B cell (primary cell): ENCODE data around the gene NUBP1. TPM values are rescaled to one million over a fixed set of nuclear protein-coding genes. Genes with fewer than 3 reads are reported as not detected.

Experiments
- ATAC-seq: fragments of 200-7000 bp; cut with Tn5 transposase; one replicate; pipeline ENCODE4 v1.10.0; 2021; ENCODE audit warnings: low read depth, mild to moderate bottlenecking, moderate number of reproducible peaks, moderate library complexity
- CTCF ChIA-PET: fragments of 350-600 bp; sonication (Branson Sonifier 250); formaldehyde crosslinking; loops from one replicate; lab custom pipeline; 2021; ENCODE audit warnings: antibody characterized with exemption, inconsistent platforms; lab: Charles Lee
- POLR2A ChIA-PET: fragments of 350-600 bp; sonication (Branson Sonifier 250); formaldehyde crosslinking; loops from one replicate; lab custom pipeline; 2021; ENCODE audit warnings: antibody characterized with exemption; lab: Charles Lee
- DNase-seq: peaks from one replicate; pipeline ENCODE4 v3.0.0; 2013
- H2AFZ ChIP-seq: 2 replicates; pipeline ENCODE4 v1.6.1; 2012; ENCODE audit warnings: mild to moderate bottlenecking, low read depth, low read length; ENCODE audit not compliant: insufficient read depth, poor library complexity, severe bottlenecking
- H3K27ac ChIP-seq, 2 donors: 1 replicate in 1 of 2; 2 replicates in 1 of 2; pipeline ENCODE4 v1.5.1; 2012 to 2013; ENCODE audit warnings: low read length in 2 of 2, mild to moderate bottlenecking in 2 of 2, moderate library complexity in 1 of 2
- H3K27me3 ChIP-seq, 4 experiments: fragments of 200-600 bp in 1 of 4; sonication (generic) in 1 of 4; replicated peaks in 1 of 4; 1 replicate in 2 of 4; 2 replicates in 2 of 4; pipeline versions ENCODE4 v1.6.1 to v1.7.0; 2013 to 2016; ENCODE audit warnings: low read length in 3 of 4, mild to moderate bottlenecking in 2 of 4, mixed read lengths in 1 of 4, moderate library complexity in 1 of 4; ENCODE audit not compliant: insufficient read depth in 4 of 4, control insufficient read depth in 3 of 4; ENCODE audit errors: control extremely low read depth in 1 of 4
- H3K36me3 ChIP-seq, 2 experiments: replicated peaks in 1 of 2; 1 replicate in 1 of 2; 2 replicates in 1 of 2; pipeline versions ENCODE4 v1.6.1 to v1.7.1; 2013; ENCODE audit warnings: low read length in 1 of 2; ENCODE audit not compliant: insufficient read depth in 2 of 2, control insufficient read depth in 1 of 2; ENCODE audit errors: control extremely low read depth in 1 of 2, extremely low read depth in 1 of 2
- H3K4me1 ChIP-seq, 2 donors: fragments of 200-600 bp in 1 of 2; sonication (generic) in 1 of 2; 1 replicate in 1 of 2; 2 replicates in 1 of 2; pipeline versions ENCODE4 v1.5.1 to v1.6.1; 2013 to 2017; ENCODE audit warnings: low read length in 2 of 2; ENCODE audit not compliant: control insufficient read depth in 2 of 2, insufficient read depth in 2 of 2
- H3K4me2 ChIP-seq: replicated peaks from 2 replicates; pipeline ENCODE3; 2012; ENCODE audit warnings: mild to moderate bottlenecking, low read depth, low read length; ENCODE audit not compliant: poor library complexity, severe bottlenecking
- H3K4me3 ChIP-seq, 5 experiments: fragments of 200-600 bp in 1 of 5; sonication (generic) in 1 of 5; 1 replicate in 3 of 5; 2 replicates in 2 of 5; pipeline versions ENCODE4 v1.5.1 to v1.7.0; 2011 to 2016; ENCODE audit warnings: low read length in 4 of 5, mild to moderate bottlenecking in 4 of 5, low read depth in 2 of 5, control low read depth in 1 of 5, moderate library complexity in 1 of 5; ENCODE audit not compliant: insufficient read depth in 1 of 5; ENCODE audit errors: control extremely low read depth in 1 of 5, extremely low read depth in 1 of 5
- H3K79me2 ChIP-seq: fragments of 200-600 bp; sonication (generic); one replicate; pipeline ENCODE4 v1.6.0; 2016; ENCODE audit warnings: low read length; ENCODE audit not compliant: control insufficient read depth, insufficient read depth
- H3K9ac ChIP-seq: fragments of 200-600 bp; sonication (generic); 2 replicates; pipeline ENCODE4 v1.6.1; 2017; ENCODE audit warnings: mild to moderate bottlenecking, low read length, moderate library complexity
- H3K9me3 ChIP-seq, 3 donors: one replicate each; pipeline versions ENCODE4 v1.6.1 to v1.7.1; 2013; ENCODE audit warnings: low read length in 2 of 3; ENCODE audit not compliant: control insufficient read depth in 2 of 3, insufficient read depth in 1 of 3; ENCODE audit errors: control extremely low read depth in 1 of 3
- H4K20me1 ChIP-seq: 2 replicates; pipeline ENCODE4 v1.6.0; 2012; ENCODE audit warnings: mild to moderate bottlenecking, low read length; ENCODE audit not compliant: insufficient read depth, control insufficient read depth, poor library complexity, severe bottlenecking
- H3K27ac Mint-ChIP-seq: one replicate; pipeline ENCODE4 v1.8.0; 2021; ENCODE audit warnings: mixed read lengths
- H3K27me3 Mint-ChIP-seq: one replicate; pipeline ENCODE4 v1.8.0; 2021; ENCODE audit warnings: mixed read lengths
- H3K4me1 Mint-ChIP-seq: one replicate; pipeline ENCODE4 v1.8.0; 2021; ENCODE audit warnings: mixed read lengths
- H3K4me3 Mint-ChIP-seq: one replicate; pipeline ENCODE4 v1.8.0; 2021; ENCODE audit warnings: mixed read lengths
- H3K9me3 Mint-ChIP-seq: one replicate; pipeline ENCODE4 v1.8.0; 2022; ENCODE audit warnings: mixed read lengths; ENCODE audit not compliant: insufficient read depth
- CTCF ChIP-seq: fragments of 200-600 bp; IDR thresholded peaks from one replicate; pipeline ENCODE4 v1.8.0; 2022; ENCODE audit warnings: antibody characterized with exemption, mild to moderate bottlenecking
- EZH2 ChIP-seq: IDR thresholded peaks from 2 replicates; pipeline ENCODE4 v1.6.1; 2012; ENCODE audit warnings: borderline replicate concordance, low read depth, mild to moderate bottlenecking, moderate library complexity, low read length; ENCODE audit not compliant: insufficient read depth, poor library complexity, severe bottlenecking
- WGBS: methylation state at CpG from one replicate; pipeline ENCODE4 v1.1.5; 2013; ENCODE audit warnings: missing lambda C conversion rate; ENCODE audit not compliant: insufficient coverage; 5-methylcytosine and 5-hydroxymethylcytosine counted together
- intact Hi-C: fragments of 100-400 bp; cut with micrococcal nuclease; formaldehyde crosslinking; loops from one replicate; pipeline ENCODE4 v1.10.0; 2022
- polyA plus RNA-seq: library from polyadenylated mRNA; depleted of rRNA; stranded (reverse); fragments of >200 nt; gene quantifications from 2 replicates; pipeline ENCODE4 v1.2.3, GENCODE V29; 2012
- total RNA-seq, 2 donors: library from RNA; stranded (reverse); fragments of 120-200 nt in 1 of 2; gene quantifications; 1 replicate in 1 of 2; 2 replicates in 1 of 2; pipeline versions ENCODE4 v1.2.3 to v1.2.4, GENCODE V29; 2013 to 2022

NUBP1 gene
- total and polyA plus RNA-seq, 2 donors (not counting 1 experiment from before 2014, with no cell fraction given) = 47.3 to 67.3 TPM

- peak overlapping the region; percentile 68 for H3K4me2 ChIP-seq
- ATAC-seq = peak; percentile 8
- no peaks in the 10 kb centered on the region for H3K9me3 ChIP-seq
- H2AFZ ChIP-seq = peak overlapping the region; percentile 69
- H3K9me3 Mint-ChIP-seq = no peaks in the 10 kb centered on the region
- H3K27ac Mint-ChIP-seq = peak overlapping the region; percentile 86
- ChIA-PET CTCF (interaction anchor here (0.6 to 7.2 kb wide), 23 partner anchors 16 to 482 kb away, joined by 3 to 203 read pairs (median 6); partner anchors contain the start of gene CIITA), POLR2A (interaction anchor here (0.6 to 1.1 kb wide), 4 partner anchors 181 to 692 kb away, joined by 4 to 5 read pairs (median 4); no protein-coding TSS in a partner anchor)
- DNase-seq = peak; percentile 29
- H3K27ac ChIP-seq = peak overlapping the region in 1 of 2 donors; percentile 57
- 66% methylated on average over 9 of the region's 12 CpGs for WGBS
- H3K4me1 Mint-ChIP-seq = peaks cover 50% of the 10 kb centered on the region
- peaks cover 23% of the 10 kb centered on the region for H3K79me2 ChIP-seq
- H3K4me3 Mint-ChIP-seq = peak overlapping the region; percentile 71
- intact Hi-C loops = loop anchor here (5.0 kb wide), 2 partner anchors 351 to 426 kb away; partner anchors contain the start of gene ATF7IP2
- H4K20me1 ChIP-seq = no peaks in the 10 kb centered on the region
- no peak overlapping the region for H3K4me3 ChIP-seq
- H3K27me3 ChIP-seq = no peaks in the 10 kb centered on the region
- no peaks in the 10 kb centered on the region for H3K36me3 ChIP-seq
- peaks cover 28 to 34% of the 10 kb centered on the region in 2 donors for H3K4me1 ChIP-seq
- no peak for TF ChIP-seq EZH2
- TF ChIP-seq CTCF = no peak
- H3K9ac ChIP-seq = peak overlapping the region; percentile 60
- no peaks in the 10 kb centered on the region for H3K27me3 Mint-ChIP-seq
These were observed 5.2 kb upstream of the NUBP1 start for GRCh38 chr16:10738231-10739077.
